Measurements from ENCODE around the gene KCNK6. TPM values are rescaled to one million over a fixed set of nuclear protein-coding genes. Genes with fewer than 3 reads are reported as not detected.
A peak's percentile ranks its signal among the peaks of the same experiment; 100 is the strongest.

The KCNK6 gene
- total and polyA plus RNA-seq, 2 donors from 2014 or later = 2.2 to 7.2 TPM

DNA sequence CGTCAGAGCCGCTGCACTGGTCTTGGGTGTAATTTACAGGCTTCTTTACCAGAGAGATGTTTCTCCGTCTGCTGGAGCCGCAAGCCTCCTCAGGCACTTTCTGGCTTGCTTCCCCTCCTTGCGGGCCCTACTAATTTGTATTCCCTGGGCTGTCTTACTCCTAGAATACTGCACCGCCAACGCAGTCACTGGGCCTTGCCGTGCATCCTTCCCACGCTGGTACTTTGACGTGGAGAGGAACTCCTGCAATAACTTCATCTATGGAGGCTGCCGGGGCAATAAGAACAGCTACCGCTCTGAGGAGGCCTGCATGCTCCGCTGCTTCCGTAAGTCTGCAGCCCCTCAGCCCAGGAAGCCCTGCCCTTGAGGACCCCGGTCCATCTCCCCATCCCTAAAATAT is 29.7 kb upstream of the KCNK6 start:
- Histone ChIP-seq H3K36me3 (ENCODE audit: control insufficient read depth in 2 of 3, insufficient read depth in 3 of 3, low read length in 3 of 3) (peaks cover 0 to 51% (median 17%) of the 10 kb centered on the region in 3 donors), H3K27me3 (ENCODE audit: control insufficient read depth, insufficient read depth, low read length) (no peaks in the 10 kb centered on the region), H3K9me3 (ENCODE audit: control insufficient read depth in 2 of 3, insufficient read depth in 1 of 3, low read length in 3 of 3) (no peaks in the 10 kb centered on the region), H3K4me1 (ENCODE audit: control insufficient read depth in 2 of 3, insufficient read depth in 2 of 3, low read depth in 1 of 3, low read length in 3 of 3) (no peaks in the 10 kb centered on the region), H3K27ac (ENCODE audit: low read depth in 2 of 2, low read length in 2 of 2) (no peak overlapping the region), H3K9ac (ENCODE audit: low read length in 3 of 3) (no peak overlapping the region), H3K4me3 (ENCODE audit: low read length in 3 of 3) (no peak overlapping the region)
- FAIRE-seq (no peak), DNase-seq (no peak)
- TF ChIP-seq CTCF (IDR thresholded peaks at IDR 0.05; ENCODE audit: borderline replicate concordance, extremely low read depth, insufficient read depth) = no peak
- intact Hi-C loops (cut with DNase I) = no loop called here

DNA sequence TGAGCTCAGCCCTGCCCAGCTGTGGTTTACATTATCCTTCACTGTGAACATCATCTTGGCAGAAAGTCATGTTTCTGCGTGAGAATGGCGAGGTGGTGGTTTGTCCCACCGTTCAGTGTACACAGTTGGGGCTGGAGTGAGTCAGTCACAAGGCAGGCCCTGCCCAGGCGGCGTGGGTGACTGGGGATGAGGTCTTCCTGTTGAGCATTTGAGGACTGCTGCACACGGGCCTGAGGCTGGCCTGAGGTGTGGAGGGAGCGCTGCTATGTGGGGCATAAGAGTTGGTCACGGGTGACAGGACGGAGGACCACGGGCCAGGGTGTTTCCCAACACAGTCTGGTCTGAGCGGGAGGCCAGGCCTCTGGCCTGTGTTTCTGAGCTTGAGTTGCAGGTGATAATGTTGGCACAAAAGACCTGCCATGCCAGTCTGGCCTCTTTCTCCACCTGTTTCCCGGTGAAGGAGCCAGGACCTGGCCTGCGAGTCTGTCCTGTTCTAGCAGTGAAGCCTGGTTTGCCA is 29.0 kb upstream of the KCNK6 start:
- DNase-seq (peak in 1 of 5 donors; percentile 94), FAIRE-seq (no peak)
- intact Hi-C loops (cut with DNase I) = no loop called here
- no peaks in the 10 kb centered on the region for H3K9me3 ChIP-seq (ENCODE audit: control insufficient read depth in 2 of 3, insufficient read depth in 1 of 3, low read length in 3 of 3)
- H3K36me3 ChIP-seq (ENCODE audit: control insufficient read depth in 2 of 3, insufficient read depth in 3 of 3, low read length in 3 of 3) = peaks cover 0 to 49% (median 17%) of the 10 kb centered on the region in 3 donors
- H3K9ac ChIP-seq (ENCODE audit: low read length in 3 of 3) = no peak overlapping the region
- no peak for TF ChIP-seq CTCF (IDR thresholded peaks at IDR 0.05; ENCODE audit: borderline replicate concordance, extremely low read depth, insufficient read depth)
- no peak overlapping the region for H3K4me3 ChIP-seq (ENCODE audit: low read length in 3 of 3)
- H3K27me3 ChIP-seq (ENCODE audit: control insufficient read depth, insufficient read depth, low read length) = no peaks in the 10 kb centered on the region
- no peaks in the 10 kb centered on the region for H3K4me1 ChIP-seq (ENCODE audit: control insufficient read depth in 2 of 3, insufficient read depth in 2 of 3, low read depth in 1 of 3, low read length in 3 of 3)
- H3K27ac ChIP-seq (ENCODE audit: low read depth in 2 of 2, low read length in 2 of 2) = peak overlapping the region in 1 of 2 donors; percentile 11

- intact Hi-C loops (cut with DNase I) = no loop called here
- H3K9me3 ChIP-seq (ENCODE audit: control insufficient read depth in 2 of 3, insufficient read depth in 1 of 3, low read length in 3 of 3) = no peaks in the 10 kb centered on the region
- no peaks in the 10 kb centered on the region for H3K4me1 ChIP-seq (ENCODE audit: control insufficient read depth in 2 of 3, insufficient read depth in 2 of 3, low read depth in 1 of 3, low read length in 3 of 3)
- H3K27me3 ChIP-seq (ENCODE audit: control insufficient read depth, insufficient read depth, low read length) = no peaks in the 10 kb centered on the region
- no peak overlapping the region for H3K4me3 ChIP-seq (ENCODE audit: low read length in 3 of 3)
- H3K36me3 ChIP-seq (ENCODE audit: control insufficient read depth in 2 of 3, insufficient read depth in 3 of 3, low read length in 3 of 3) = peaks cover 0 to 40% (median 17%) of the 10 kb centered on the region in 3 donors
- TF ChIP-seq CTCF (IDR thresholded peaks at IDR 0.05; ENCODE audit: borderline replicate concordance, extremely low read depth, insufficient read depth) = no peak
- no peak overlapping the region for H3K27ac ChIP-seq (ENCODE audit: low read depth in 2 of 2, low read length in 2 of 2)
- DNase-seq (no peak), FAIRE-seq (no peak)
- H3K9ac ChIP-seq (ENCODE audit: low read length in 3 of 3) = no peak overlapping the region
These were observed 27.8 kb upstream of the KCNK6 start for GRCh38 chr19:38291855-38292254.

- Histone ChIP-seq H3K9me3 (ENCODE audit: control insufficient read depth in 2 of 3, insufficient read depth in 1 of 3, low read length in 3 of 3) (no peaks in the 10 kb centered on the region), H3K4me1 (ENCODE audit: control insufficient read depth in 2 of 3, insufficient read depth in 2 of 3, low read depth in 1 of 3, low read length in 3 of 3) (no peaks in the 10 kb centered on the region), H3K4me3 (ENCODE audit: low read length in 3 of 3) (no peak overlapping the region), H3K27me3 (ENCODE audit: control insufficient read depth, insufficient read depth, low read length) (no peaks in the 10 kb centered on the region), H3K27ac (ENCODE audit: low read depth in 2 of 2, low read length in 2 of 2) (no peak overlapping the region), H3K36me3 (ENCODE audit: control insufficient read depth in 2 of 3, insufficient read depth in 3 of 3, low read length in 3 of 3) (peaks cover 0 to 33% (median 17%) of the 10 kb centered on the region in 3 donors), H3K9ac (ENCODE audit: low read length in 3 of 3) (no peak overlapping the region)
- intact Hi-C loops (cut with DNase I) = no loop called here
- TF ChIP-seq CTCF (IDR thresholded peaks at IDR 0.05; ENCODE audit: borderline replicate concordance, extremely low read depth, insufficient read depth) = no peak
- DNase-seq (no peak), FAIRE-seq (no peak)
These were observed 26.4 kb upstream of the KCNK6 start for GRCh38 chr19:38293281-38293680.

Data from kidney (tissue), 14 donors.